Stomach (tissue), 4 donors: ENCODE measurements around the gene TCOF1.

Experiments used
- EP300 ChIP-seq: sonication (generic); formaldehyde crosslinking; IDR thresholded peaks from one replicate; pipeline ENCODE4 v1.6.1; 2017; ENCODE audit warnings: antibody characterized with exemption
- POLR2A ChIP-seq, 4 donors: fragments of 450-650 bp; IDR thresholded peaks; one replicate each; pipeline ENCODE4 v1.6.1; 2016; ENCODE audit warnings: antibody characterized with exemption in 4 of 4, control low read depth in 2 of 4, mild to moderate bottlenecking in 1 of 4, moderate library complexity in 1 of 4
- TF ChIP-seq, protein P1 (sequence below), 7 experiments: fragments of 450-650 bp in 4 of 7; fragments of 200-600 bp in 3 of 7; sonication (generic) in 3 of 7; IDR thresholded peaks; one replicate each; pipeline ENCODE4 v1.5.1; 2016 to 2019; ENCODE audit warnings: antibody characterized with exemption in 7 of 7, control low read depth in 2 of 7, mild to moderate bottlenecking in 1 of 7

DNA sequence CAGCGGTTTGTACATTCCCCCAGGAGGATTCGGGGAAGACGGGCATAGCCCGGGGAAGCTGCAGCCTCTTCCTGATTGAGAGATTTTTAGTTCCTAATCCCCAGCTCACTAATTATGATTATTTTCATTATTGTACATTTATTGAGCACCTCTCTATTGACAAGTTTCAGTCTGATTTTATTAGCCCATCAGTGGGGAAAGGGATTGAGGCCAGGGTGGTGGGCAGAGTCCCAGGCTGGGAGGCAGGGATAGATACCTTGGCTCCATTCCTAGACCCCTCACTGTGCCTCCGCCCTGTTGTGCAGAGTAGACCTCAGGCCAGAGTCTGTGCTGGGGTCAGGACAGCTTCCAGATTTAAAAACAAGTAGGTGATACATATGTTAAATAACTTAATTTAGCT is 27.2 kb downstream of the TCOF1 start:
- TF ChIP-seq, protein P1, sequence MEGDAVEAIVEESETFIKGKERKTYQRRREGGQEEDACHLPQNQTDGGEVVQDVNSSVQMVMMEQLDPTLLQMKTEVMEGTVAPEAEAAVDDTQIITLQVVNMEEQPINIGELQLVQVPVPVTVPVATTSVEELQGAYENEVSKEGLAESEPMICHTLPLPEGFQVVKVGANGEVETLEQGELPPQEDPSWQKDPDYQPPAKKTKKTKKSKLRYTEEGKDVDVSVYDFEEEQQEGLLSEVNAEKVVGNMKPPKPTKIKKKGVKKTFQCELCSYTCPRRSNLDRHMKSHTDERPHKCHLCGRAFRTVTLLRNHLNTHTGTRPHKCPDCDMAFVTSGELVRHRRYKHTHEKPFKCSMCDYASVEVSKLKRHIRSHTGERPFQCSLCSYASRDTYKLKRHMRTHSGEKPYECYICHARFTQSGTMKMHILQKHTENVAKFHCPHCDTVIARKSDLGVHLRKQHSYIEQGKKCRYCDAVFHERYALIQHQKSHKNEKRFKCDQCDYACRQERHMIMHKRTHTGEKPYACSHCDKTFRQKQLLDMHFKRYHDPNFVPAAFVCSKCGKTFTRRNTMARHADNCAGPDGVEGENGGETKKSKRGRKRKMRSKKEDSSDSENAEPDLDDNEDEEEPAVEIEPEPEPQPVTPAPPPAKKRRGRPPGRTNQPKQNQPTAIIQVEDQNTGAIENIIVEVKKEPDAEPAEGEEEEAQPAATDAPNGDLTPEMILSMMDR (IDR thresholded peaks at IDR 0.05), result no peak
- TF ChIP-seq POLR2A (IDR thresholded peaks at IDR 0.05) (no peak), EP300 (no peak)
